GM12892 (cell line): ENCODE results near the gene WWC2.

ENCODE experiments used
- POLR2A ChIP-seq: IDR thresholded peaks from 2 replicates; pipeline ENCODE4 v1.6.1; 2011; ENCODE audit warnings: low read depth, low read length, control low read depth
- POLR2AphosphoS5 ChIP-seq: IDR thresholded peaks from 2 replicates; pipeline ENCODE4 v1.6.1; 2011; ENCODE audit warnings: low read depth, low read length, control low read depth
- TAF1 ChIP-seq: IDR thresholded peaks from 2 replicates; pipeline ENCODE4 v1.6.1; 2011; ENCODE audit warnings: low read depth, mild to moderate bottlenecking, control low read depth, low read length, borderline replicate concordance

GRCh38 chr4:183068502-183068901 is 30.6 kb upstream of the WWC2 start:
- TF ChIP-seq TAF1 (no peak), POLR2AphosphoS5 (no peak), POLR2A (no peak)
